Right atrium auricular region (tissue), 2 donors: ENCODE results near the gene PCDH9. TPM values are rescaled to one million over a fixed set of nuclear protein-coding genes. Genes with fewer than 3 reads are reported as not detected.

Experiments used
- DNase-seq: peaks from one replicate; pipeline ENCODE4 v3.0.0-alpha.2; 2019; ENCODE audit warnings: low spot score
- H3K27ac ChIP-seq, 2 donors: fragments of 200-600 bp; sonication (generic); 1 replicate in 1 of 2; 2 replicates in 1 of 2; pipeline ENCODE4 v1.5.1; 2016 to 2019
- H3K27me3 ChIP-seq, 2 donors: fragments of 200-600 bp; sonication (generic); one replicate each; pipeline versions ENCODE4 v1.5.1 to v1.6.0; 2017 to 2019
- H3K36me3 ChIP-seq: fragments of 200-600 bp; sonication (generic); one replicate; pipeline ENCODE4 v1.5.1; 2016
- H3K4me1 ChIP-seq, 2 donors: fragments of 200-600 bp; sonication (generic); one replicate each; pipeline versions ENCODE4 v1.5.1 to v1.6.0; 2017 to 2019
- H3K4me3 ChIP-seq, 2 donors: fragments of 200-600 bp; sonication (generic); 1 replicate in 1 of 2; 2 replicates in 1 of 2; pipeline ENCODE4 v1.5.1; 2017 to 2019; ENCODE audit warnings: mild to moderate bottlenecking in 1 of 2, moderate library complexity in 1 of 2
- H3K9me3 ChIP-seq, 2 donors: fragments of 200-600 bp; sonication (generic); one replicate each; pipeline ENCODE4 v1.5.1; 2019
- total RNA-seq, 2 donors: library from RNA; depleted of rRNA; stranded (reverse); fragments of >200 nt; gene quantifications; one replicate each; pipeline ENCODE4 v1.1.0, GENCODE V29; 2016
- TF ChIP-seq, protein P1 (sequence below), 2 donors: fragments of 200-600 bp; sonication (generic); IDR thresholded peaks; one replicate each; pipeline ENCODE4 v1.5.1; 2019; ENCODE audit warnings: antibody characterized with exemption in 2 of 2

Gene PCDH9
- total RNA-seq, 2 donors from 2014 or later: 19.4 to 28.7 TPM

DNA sequence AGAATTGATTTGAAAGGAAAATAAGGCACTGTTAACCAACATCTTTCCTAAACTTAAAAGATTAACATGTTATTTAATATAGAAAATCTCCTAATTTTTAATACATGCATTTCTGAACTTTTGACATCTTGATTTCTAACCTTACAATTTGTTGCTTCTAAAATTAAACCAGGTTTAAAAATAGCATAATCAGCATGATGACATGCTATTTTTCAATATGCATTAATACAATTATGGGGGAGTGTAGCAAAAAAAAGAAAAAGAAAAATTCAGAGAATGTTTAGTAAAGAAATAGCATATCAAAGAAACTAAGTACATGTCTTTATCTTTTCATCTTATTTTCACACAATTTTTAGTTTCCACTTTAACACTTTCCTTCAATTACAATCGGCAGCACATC is 98.7 kb downstream of the PCDH9 start:
- DNase-seq: no peak
- H3K27me3 ChIP-seq: no peaks in the 10 kb centered on the region
- peaks cover 0 to 29% of the 10 kb centered on the region in 2 donors for H3K4me1 ChIP-seq
- TF ChIP-seq, protein P1, sequence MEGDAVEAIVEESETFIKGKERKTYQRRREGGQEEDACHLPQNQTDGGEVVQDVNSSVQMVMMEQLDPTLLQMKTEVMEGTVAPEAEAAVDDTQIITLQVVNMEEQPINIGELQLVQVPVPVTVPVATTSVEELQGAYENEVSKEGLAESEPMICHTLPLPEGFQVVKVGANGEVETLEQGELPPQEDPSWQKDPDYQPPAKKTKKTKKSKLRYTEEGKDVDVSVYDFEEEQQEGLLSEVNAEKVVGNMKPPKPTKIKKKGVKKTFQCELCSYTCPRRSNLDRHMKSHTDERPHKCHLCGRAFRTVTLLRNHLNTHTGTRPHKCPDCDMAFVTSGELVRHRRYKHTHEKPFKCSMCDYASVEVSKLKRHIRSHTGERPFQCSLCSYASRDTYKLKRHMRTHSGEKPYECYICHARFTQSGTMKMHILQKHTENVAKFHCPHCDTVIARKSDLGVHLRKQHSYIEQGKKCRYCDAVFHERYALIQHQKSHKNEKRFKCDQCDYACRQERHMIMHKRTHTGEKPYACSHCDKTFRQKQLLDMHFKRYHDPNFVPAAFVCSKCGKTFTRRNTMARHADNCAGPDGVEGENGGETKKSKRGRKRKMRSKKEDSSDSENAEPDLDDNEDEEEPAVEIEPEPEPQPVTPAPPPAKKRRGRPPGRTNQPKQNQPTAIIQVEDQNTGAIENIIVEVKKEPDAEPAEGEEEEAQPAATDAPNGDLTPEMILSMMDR (IDR thresholded peaks at IDR 0.05): no peak
- no peak overlapping the region for H3K4me3 ChIP-seq
- no peaks in the 10 kb centered on the region for H3K9me3 ChIP-seq
- peak overlapping the region in 1 of 2 donors; percentile 71 for H3K27ac ChIP-seq
- no peaks in the 10 kb centered on the region for H3K36me3 ChIP-seq

DNA sequence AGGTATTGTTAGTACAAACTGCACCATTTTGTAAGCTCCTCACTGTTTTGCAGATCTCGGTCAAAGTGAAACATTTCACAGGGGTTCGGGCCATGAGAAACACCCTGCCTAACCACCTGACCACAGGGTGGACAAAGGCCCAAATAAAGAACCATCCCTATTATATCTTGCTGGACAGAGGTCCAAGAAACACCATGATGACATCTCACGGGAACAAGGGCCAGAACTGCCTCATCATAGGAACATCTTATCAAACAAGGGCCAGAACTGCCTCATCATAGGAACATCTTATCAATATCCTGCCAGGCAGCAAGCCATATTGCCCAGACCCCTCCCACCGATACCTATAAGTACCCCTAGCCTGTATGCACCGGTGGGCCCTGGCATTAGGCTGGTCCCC is 99.7 kb downstream of the PCDH9 start:
- Histone ChIP-seq H3K9me3 (no peaks in the 10 kb centered on the region), H3K27ac (peak overlapping the region in 1 of 2 donors; percentile 71)

DNA sequence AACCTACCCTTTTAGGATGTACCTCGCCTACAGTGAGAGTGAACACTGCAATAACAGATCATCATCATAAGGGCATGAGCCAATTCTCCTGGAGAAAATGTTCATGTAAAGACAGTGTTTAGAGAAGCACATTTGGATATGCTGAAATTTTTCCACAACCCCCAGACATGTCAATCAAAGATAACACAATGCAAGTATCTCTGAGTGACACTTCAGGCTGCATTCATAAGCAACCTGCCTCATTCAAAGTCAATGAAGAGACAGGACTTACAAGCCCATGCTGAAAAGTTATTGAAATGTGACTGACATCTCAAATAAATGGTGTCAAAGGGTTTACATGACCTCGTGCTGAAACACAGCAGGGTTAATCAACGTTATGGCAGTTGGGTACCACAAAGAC is 102.0 kb downstream of the PCDH9 start:
- H3K4me3 ChIP-seq: no peak overlapping the region
- H3K27ac ChIP-seq: no peak overlapping the region
- peaks cover 0 to 7% of the 10 kb centered on the region in 2 donors for H3K4me1 ChIP-seq
- no peak for DNase-seq
- H3K36me3 ChIP-seq: no peaks in the 10 kb centered on the region
- H3K27me3 ChIP-seq: no peaks in the 10 kb centered on the region
- TF ChIP-seq, protein P1 (IDR thresholded peaks at IDR 0.05): no peak
- H3K9me3 ChIP-seq: no peaks in the 10 kb centered on the region

More for the DNA sequence above, 99.7 kb downstream of the PCDH9 start:
- H3K27me3 ChIP-seq: no peaks in the 10 kb centered on the region
- TF ChIP-seq, protein P1 (IDR thresholded peaks at IDR 0.05): no peak
- H3K36me3 ChIP-seq: no peaks in the 10 kb centered on the region
- H3K4me1 ChIP-seq: peaks cover 0 to 25% of the 10 kb centered on the region in 2 donors
- DNase-seq: no peak
- no peak overlapping the region for H3K4me3 ChIP-seq

DNA sequence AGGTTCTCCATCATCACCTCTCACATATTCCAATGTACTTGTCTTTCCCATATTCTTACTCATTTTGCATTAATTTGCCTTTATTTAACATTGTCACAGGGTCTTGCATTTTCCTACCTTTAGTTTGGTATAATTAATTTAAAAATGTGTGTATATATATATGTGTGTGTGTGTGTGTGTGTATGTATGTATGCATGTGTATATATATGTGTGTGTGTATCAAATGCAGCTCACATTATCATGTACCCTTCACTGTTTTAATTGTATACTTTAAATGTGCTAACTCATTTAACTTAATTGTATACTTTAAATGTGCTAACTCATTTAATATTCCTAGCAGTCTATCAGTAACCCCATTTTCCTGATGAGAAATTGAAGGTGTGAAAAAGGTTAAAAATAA is 104.5 kb downstream of the PCDH9 start:
- Histone ChIP-seq H3K27me3 (no peaks in the 10 kb centered on the region), H3K4me3 (no peak overlapping the region), H3K4me1 (no peaks in the 10 kb centered on the region), H3K27ac (no peak overlapping the region), H3K36me3 (no peaks in the 10 kb centered on the region), H3K9me3 (no peaks in the 10 kb centered on the region)
- DNase-seq: no peak
- TF ChIP-seq, protein P1 (IDR thresholded peaks at IDR 0.05): no peak

DNA sequence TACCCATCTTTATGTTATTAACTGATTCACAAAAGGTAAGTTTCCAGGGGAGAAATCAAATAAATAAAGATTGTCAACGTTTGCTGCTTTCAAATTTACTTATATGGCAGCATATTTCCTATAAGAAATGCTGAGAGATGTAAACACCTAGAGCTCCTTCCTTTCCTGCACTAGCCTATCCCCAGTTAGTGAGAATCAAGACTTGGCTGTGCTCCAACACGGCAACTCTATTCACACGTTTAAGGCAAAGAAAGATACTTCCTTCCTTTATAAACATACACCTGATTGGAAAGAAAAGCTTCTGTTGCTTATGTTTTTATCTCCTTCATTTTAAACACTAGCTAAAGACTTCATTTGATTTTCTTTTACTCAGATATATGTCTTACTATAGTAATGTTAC is 107.0 kb downstream of the PCDH9 start:
- TF ChIP-seq, protein P1 (IDR thresholded peaks at IDR 0.05): no peak
- Histone ChIP-seq H3K4me1 (no peaks in the 10 kb centered on the region), H3K36me3 (no peaks in the 10 kb centered on the region), H3K27me3 (no peaks in the 10 kb centered on the region), H3K4me3 (no peak overlapping the region), H3K27ac (no peak overlapping the region), H3K9me3 (no peaks in the 10 kb centered on the region)
- no peak for DNase-seq

DNA sequence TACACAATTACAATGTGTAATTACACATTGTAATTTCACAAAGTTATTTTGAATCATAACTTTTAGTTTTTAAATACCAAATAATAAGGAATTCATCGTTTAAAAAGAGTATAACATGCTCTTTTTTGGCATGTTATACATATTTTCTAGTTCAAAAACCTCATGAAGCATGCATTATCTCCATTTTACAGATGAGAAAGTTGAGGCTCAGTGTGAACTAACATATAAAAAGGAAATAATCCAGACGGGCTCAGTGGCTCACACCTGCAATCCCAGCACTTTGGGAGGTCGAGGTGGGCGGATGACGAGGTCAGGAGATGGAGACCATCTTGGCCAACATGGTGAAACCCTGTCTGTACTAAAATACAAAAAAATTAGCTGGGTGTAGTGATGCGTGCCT is 107.9 kb downstream of the PCDH9 start:
- H3K4me1 ChIP-seq: no peaks in the 10 kb centered on the region
- no peaks in the 10 kb centered on the region for H3K9me3 ChIP-seq
- H3K36me3 ChIP-seq: no peaks in the 10 kb centered on the region
- H3K27me3 ChIP-seq: no peaks in the 10 kb centered on the region
- TF ChIP-seq, protein P1 (IDR thresholded peaks at IDR 0.05): no peak
- no peak for DNase-seq
- no peak overlapping the region for H3K27ac ChIP-seq
- H3K4me3 ChIP-seq: no peak overlapping the region
